Astrocyte (in vitro differentiated cells and primary cell): Measurements from ENCODE around the gene B4GALNT3. TPM values are rescaled to one million over a fixed set of nuclear protein-coding genes. Genes with fewer than 3 reads are reported as not detected.

Experiments
- DNase-seq: peaks from one replicate; pipeline ENCODE4 v3.0.0-alpha.2; 2010; ENCODE audit warnings: low read depth
- FAIRE-seq: peaks from 2 replicates; lab custom pipeline; 2011; peaks lifted over from hg19 to GRCh38; lab: Jason Lieb, UNC
- H2AFZ ChIP-seq: 2 replicates; pipeline ENCODE4 v1.6.0; 2012; ENCODE audit warnings: low read depth, low read length, inconsistent platforms
- H3K27ac ChIP-seq: 2 replicates; pipeline ENCODE4 v1.5.1; 2011; ENCODE audit warnings: low read depth, low read length, inconsistent platforms
- H3K27me3 ChIP-seq: 2 replicates; pipeline ENCODE4 v1.6.0; 2011; ENCODE audit warnings: low read length, inconsistent platforms; ENCODE audit not compliant: insufficient read depth
- H3K36me3 ChIP-seq: 2 replicates; pipeline ENCODE4 v1.5.1; 2011; ENCODE audit warnings: low read length, inconsistent platforms; ENCODE audit not compliant: insufficient read depth
- H3K4me1 ChIP-seq: 2 replicates; pipeline ENCODE4 v1.5.1; 2011; ENCODE audit warnings: low read length, inconsistent platforms; ENCODE audit not compliant: insufficient read depth
- H3K4me2 ChIP-seq: 2 replicates; pipeline ENCODE4 v1.6.0; 2012; ENCODE audit warnings: low read length, inconsistent platforms
- H3K4me3 ChIP-seq: 2 replicates; pipeline ENCODE4 v1.5.1; 2011; ENCODE audit warnings: low read depth, mild to moderate bottlenecking, low read length, inconsistent platforms; ENCODE audit not compliant: insufficient read depth
- H3K79me2 ChIP-seq: 2 replicates; pipeline ENCODE4 v1.6.0; 2012; ENCODE audit warnings: mild to moderate bottlenecking, low read length, inconsistent platforms; ENCODE audit not compliant: insufficient read depth
- H3K9ac ChIP-seq: 2 replicates; pipeline ENCODE4 v1.6.0; 2012; ENCODE audit warnings: mild to moderate bottlenecking, low read length, inconsistent platforms
- H3K9me3 ChIP-seq: 2 replicates; pipeline ENCODE4 v1.5.1; 2012; ENCODE audit warnings: low read depth, mild to moderate bottlenecking, low read length, inconsistent platforms; ENCODE audit not compliant: insufficient read depth
- H4K20me1 ChIP-seq: 2 replicates; pipeline ENCODE4 v1.6.0; 2012; ENCODE audit warnings: low read length, inconsistent platforms; ENCODE audit not compliant: insufficient read depth
- H3K27ac Mint-ChIP-seq: one replicate; pipeline ENCODE4 v1.8.0; 2021; ENCODE audit warnings: mild to moderate bottlenecking, mixed read lengths; ENCODE audit not compliant: unreplicated experiment
- H3K27me3 Mint-ChIP-seq: one replicate; pipeline ENCODE4 v1.8.0; 2021; ENCODE audit warnings: low read depth, mixed read lengths; ENCODE audit not compliant: unreplicated experiment
- H3K36me3 Mint-ChIP-seq: one replicate; pipeline ENCODE4 v1.8.0; 2021; ENCODE audit warnings: low read depth, mixed read lengths; ENCODE audit not compliant: unreplicated experiment
- H3K4me1 Mint-ChIP-seq: one replicate; pipeline ENCODE4 v1.8.0; 2021; ENCODE audit warnings: low read depth, mixed read lengths; ENCODE audit not compliant: unreplicated experiment
- H3K4me3 Mint-ChIP-seq: one replicate; pipeline ENCODE4 v1.8.0; 2021; ENCODE audit warnings: mild to moderate bottlenecking, moderate library complexity, mixed read lengths; ENCODE audit not compliant: unreplicated experiment
- H3K9me3 Mint-ChIP-seq: one replicate; pipeline ENCODE4 v1.8.0; 2021; ENCODE audit warnings: mild to moderate bottlenecking, mixed read lengths; ENCODE audit not compliant: unreplicated experiment
- EZH2 ChIP-seq: IDR thresholded peaks from 2 replicates; pipeline ENCODE4 v1.6.1; 2012; ENCODE audit warnings: mild to moderate bottlenecking, low read length, inconsistent platforms; ENCODE audit not compliant: insufficient read depth
- total RNA-seq: library from RNA; stranded (reverse); gene quantifications from 2 replicates; pipeline ENCODE4 v1.2.1, GENCODE V29; 2021
- TF ChIP-seq, protein P1 (sequence below): IDR thresholded peaks from 2 replicates; pipeline ENCODE4 v1.5.1; 2011; ENCODE audit warnings: low read depth, mild to moderate bottlenecking, inconsistent platforms, low read length, moderate library complexity; ENCODE audit not compliant: insufficient read depth

B4GALNT3 gene
- total RNA-seq, 1 donor from 2014 or later = 3.6 TPM

- no peak for DNase-seq
- Histone ChIP-seq H3K4me3 (no peak overlapping the region), H4K20me1 (no peaks in the 10 kb centered on the region), H2AFZ (no peak overlapping the region), H3K27ac (no peak overlapping the region), H3K9ac (no peak overlapping the region), H3K4me1 (no peaks in the 10 kb centered on the region), H3K79me2 (no peaks in the 10 kb centered on the region), H3K27me3 (peaks cover 28% of the 10 kb centered on the region), H3K36me3 (no peaks in the 10 kb centered on the region), H3K9me3 (no peaks in the 10 kb centered on the region), H3K4me2 (no peak overlapping the region)
- Mint-ChIP-seq H3K4me1 (no peaks in the 10 kb centered on the region), H3K4me3 (no peak overlapping the region), H3K36me3 (no peaks in the 10 kb centered on the region), H3K9me3 (no peaks in the 10 kb centered on the region), H3K27me3 (peaks cover 15% of the 10 kb centered on the region), H3K27ac (no peak overlapping the region)
- no peak for FAIRE-seq
- no peak for TF ChIP-seq EZH2
- TF ChIP-seq, protein P1, sequence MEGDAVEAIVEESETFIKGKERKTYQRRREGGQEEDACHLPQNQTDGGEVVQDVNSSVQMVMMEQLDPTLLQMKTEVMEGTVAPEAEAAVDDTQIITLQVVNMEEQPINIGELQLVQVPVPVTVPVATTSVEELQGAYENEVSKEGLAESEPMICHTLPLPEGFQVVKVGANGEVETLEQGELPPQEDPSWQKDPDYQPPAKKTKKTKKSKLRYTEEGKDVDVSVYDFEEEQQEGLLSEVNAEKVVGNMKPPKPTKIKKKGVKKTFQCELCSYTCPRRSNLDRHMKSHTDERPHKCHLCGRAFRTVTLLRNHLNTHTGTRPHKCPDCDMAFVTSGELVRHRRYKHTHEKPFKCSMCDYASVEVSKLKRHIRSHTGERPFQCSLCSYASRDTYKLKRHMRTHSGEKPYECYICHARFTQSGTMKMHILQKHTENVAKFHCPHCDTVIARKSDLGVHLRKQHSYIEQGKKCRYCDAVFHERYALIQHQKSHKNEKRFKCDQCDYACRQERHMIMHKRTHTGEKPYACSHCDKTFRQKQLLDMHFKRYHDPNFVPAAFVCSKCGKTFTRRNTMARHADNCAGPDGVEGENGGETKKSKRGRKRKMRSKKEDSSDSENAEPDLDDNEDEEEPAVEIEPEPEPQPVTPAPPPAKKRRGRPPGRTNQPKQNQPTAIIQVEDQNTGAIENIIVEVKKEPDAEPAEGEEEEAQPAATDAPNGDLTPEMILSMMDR = no peak
Measured at GRCh38 chr12:522692-523378, 63.1 kb downstream of the B4GALNT3 start.

GRCh38 chr12:524167-524951, 64.6 kb downstream of the B4GALNT3 start:
- Mint-ChIP-seq H3K9me3 (peaks cover 3% of the 10 kb centered on the region), H3K27ac (no peak overlapping the region), H3K27me3 (peaks cover 15% of the 10 kb centered on the region), H3K4me1 (no peaks in the 10 kb centered on the region), H3K36me3 (no peaks in the 10 kb centered on the region), H3K4me3 (no peak overlapping the region)
- no peak overlapping the region for H2AFZ ChIP-seq
- FAIRE-seq (no peak), DNase-seq (no peak)
- H3K4me2 ChIP-seq = no peak overlapping the region
- H3K4me1 ChIP-seq = no peaks in the 10 kb centered on the region
- H3K9me3 ChIP-seq = no peaks in the 10 kb centered on the region
- H3K79me2 ChIP-seq = no peaks in the 10 kb centered on the region
- peaks cover 16% of the 10 kb centered on the region for H3K27me3 ChIP-seq
- no peak overlapping the region for H3K9ac ChIP-seq
- no peaks in the 10 kb centered on the region for H3K36me3 ChIP-seq
- TF ChIP-seq, protein P1 = no peak
- no peak for TF ChIP-seq EZH2
- no peaks in the 10 kb centered on the region for H4K20me1 ChIP-seq
- H3K4me3 ChIP-seq = no peak overlapping the region
- no peak overlapping the region for H3K27ac ChIP-seq

DNA sequence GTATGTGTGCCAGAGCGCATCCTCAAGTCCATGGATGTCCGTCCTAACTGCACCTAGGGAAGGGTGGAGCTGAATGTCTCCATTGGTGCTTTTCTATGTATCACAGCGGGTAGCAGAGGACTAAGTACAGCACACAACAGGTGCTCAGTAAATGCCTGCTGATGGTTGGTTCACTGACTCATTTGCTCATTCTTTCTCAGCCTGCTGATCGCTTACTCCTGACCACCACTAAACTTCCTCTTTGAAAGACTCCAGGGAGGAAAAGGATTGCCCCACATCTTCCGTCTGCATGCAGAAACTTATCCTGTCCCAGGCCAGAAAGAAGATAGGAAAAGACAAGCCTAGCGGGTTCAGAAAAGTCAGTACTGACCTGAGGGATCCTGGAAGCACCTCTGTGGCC, 66.3 kb downstream of the B4GALNT3 start:
- no peak overlapping the region for H3K27ac ChIP-seq
- TF ChIP-seq EZH2 = no peak
- TF ChIP-seq, protein P1 = no peak
- Mint-ChIP-seq H3K27me3 (peaks cover 10% of the 10 kb centered on the region), H3K4me1 (no peaks in the 10 kb centered on the region), H3K9me3 (peaks cover 9% of the 10 kb centered on the region), H3K27ac (no peak overlapping the region), H3K36me3 (peaks cover 4% of the 10 kb centered on the region), H3K4me3 (no peak overlapping the region)
- no peak for FAIRE-seq
- no peaks in the 10 kb centered on the region for H3K9me3 ChIP-seq
- H3K4me3 ChIP-seq = no peak overlapping the region
- peaks cover 2% of the 10 kb centered on the region for H3K27me3 ChIP-seq
- no peaks in the 10 kb centered on the region for H3K4me1 ChIP-seq
- no peak overlapping the region for H3K9ac ChIP-seq
- H3K4me2 ChIP-seq = no peak overlapping the region
- H3K36me3 ChIP-seq = no peaks in the 10 kb centered on the region
- no peak for DNase-seq
- H4K20me1 ChIP-seq = no peaks in the 10 kb centered on the region
- no peaks in the 10 kb centered on the region for H3K79me2 ChIP-seq
- no peak overlapping the region for H2AFZ ChIP-seq
